ENCODE results near the gene CACNA2D4.

Gene CACNA2D4

GRCh38 chr12:1875608-1876007 is 42.8 kb downstream of the CACNA2D4 start:
- TF ChIP-seq CTCF (IDR thresholded peaks at IDR 0.05; ENCODE audit: control insufficient read depth, insufficient read depth, low read depth, low read length, missing control alignments) = no peak
- H3K4me3 ChIP-seq (ENCODE audit: control insufficient read depth, low read depth, low read length) = no peak overlapping the region
- no peak for DNase-seq (ENCODE audit: low read depth)

DNA sequence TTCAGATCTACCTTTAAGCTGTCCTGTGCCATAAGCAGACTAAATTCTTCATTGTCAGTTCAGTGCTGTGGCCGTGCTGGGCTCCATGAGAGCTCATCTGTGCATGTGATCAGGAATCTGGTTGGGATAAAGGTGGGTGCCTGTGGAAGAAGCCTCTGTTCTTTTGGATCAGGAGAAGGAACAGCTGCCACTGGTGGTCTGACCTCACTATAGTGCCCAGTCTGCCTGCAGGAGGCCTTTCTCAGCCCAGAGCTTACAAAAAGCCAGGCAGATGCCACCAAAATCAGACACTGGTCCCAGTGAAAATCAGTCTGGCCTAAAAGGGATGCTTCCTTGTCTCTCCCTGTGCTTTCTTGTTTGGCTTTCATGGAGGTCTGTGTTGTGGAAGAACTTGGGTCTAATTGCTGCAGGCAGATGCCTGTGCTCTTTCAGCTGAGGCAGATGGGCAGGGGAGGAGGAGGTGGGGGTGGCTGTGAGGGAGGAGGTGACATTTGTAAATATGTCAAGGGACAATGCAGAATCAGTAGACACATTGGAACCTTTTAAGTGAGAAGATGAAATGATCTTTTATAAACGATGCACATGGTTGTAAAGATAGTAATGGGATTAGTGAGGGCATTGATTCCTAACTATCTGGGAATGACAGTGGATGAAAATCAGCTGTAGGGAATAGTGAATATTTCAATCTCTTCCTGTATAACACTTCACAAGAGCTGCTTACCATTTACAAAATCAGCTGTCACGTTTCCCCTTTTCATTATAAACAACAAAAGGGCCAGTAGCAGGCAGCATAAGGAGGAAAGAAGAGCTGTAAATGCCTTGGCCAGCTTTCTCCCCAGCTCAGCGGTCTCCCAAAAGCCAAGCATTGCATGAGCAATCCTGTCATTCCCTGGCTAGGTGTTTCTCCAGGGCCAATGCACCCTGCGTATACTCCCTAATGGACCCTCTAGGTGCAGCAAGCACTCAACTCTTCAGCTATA is 44.6 kb downstream of the CACNA2D4 start:
- no peak for DNase-seq (ENCODE audit: low read depth)
- TF ChIP-seq CTCF (IDR thresholded peaks at IDR 0.05; ENCODE audit: control insufficient read depth, insufficient read depth, low read depth, low read length, missing control alignments) = no peak
- H3K4me3 ChIP-seq (ENCODE audit: control insufficient read depth, low read depth, low read length) = no peak overlapping the region

DNA sequence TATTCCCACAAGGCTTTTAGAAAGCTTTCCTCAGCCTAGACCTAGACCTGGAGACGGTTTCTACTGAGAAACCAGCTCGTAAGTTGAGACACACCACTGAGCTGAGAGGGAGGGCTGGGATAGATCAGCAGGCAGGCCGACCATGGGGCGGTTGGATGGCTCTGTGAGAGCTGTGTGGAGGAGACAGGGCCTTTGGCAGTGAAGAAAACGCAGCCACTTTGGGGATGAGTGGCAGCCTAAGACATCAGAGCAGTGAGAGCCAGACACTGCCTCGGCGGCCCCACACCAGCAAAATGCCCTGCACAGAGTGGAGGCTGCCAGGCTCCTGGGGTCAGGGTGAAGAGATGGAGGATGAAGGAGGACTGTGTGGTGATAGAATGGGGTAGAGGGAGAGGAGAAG is 46.0 kb downstream of the CACNA2D4 start:
- DNase-seq (ENCODE audit: low read depth) = no peak
- TF ChIP-seq CTCF (IDR thresholded peaks at IDR 0.05; ENCODE audit: control insufficient read depth, insufficient read depth, low read depth, low read length, missing control alignments) = no peak
- H3K4me3 ChIP-seq (ENCODE audit: control insufficient read depth, low read depth, low read length) = no peak overlapping the region

DNA sequence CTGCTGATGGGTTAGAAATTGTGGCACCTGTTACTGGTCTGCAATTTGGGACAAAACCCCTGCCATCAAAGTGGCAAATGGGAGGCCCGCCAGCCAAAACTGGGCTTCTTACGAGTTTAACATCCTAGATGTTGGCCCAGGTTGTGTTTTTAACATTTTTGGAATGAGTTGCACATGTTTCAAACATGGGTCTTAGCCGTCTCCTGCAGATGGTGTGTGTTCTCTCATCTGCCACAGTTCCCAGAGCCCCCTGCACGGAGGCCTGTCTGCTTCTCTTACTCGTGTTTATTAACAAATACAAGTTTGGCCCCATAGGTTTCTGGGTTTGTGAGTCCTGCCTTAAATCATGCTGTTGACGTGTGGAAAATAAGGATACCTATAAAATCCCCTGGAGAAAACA is 46.5 kb downstream of the CACNA2D4 start:
- no peak for TF ChIP-seq CTCF (IDR thresholded peaks at IDR 0.05; ENCODE audit: control insufficient read depth, insufficient read depth, low read depth, low read length, missing control alignments)
- H3K4me3 ChIP-seq (ENCODE audit: control insufficient read depth, low read depth, low read length) = no peak overlapping the region
- no peak for DNase-seq (ENCODE audit: low read depth)

- TF ChIP-seq CTCF (IDR thresholded peaks at IDR 0.05; ENCODE audit: control insufficient read depth, insufficient read depth, low read depth, low read length, missing control alignments) = no peak
- DNase-seq (ENCODE audit: low read depth) = no peak
- H3K4me3 ChIP-seq (ENCODE audit: control insufficient read depth, low read depth, low read length) = no peak overlapping the region
Measured at GRCh38 chr12:1870998-1871917, 47.2 kb downstream of the CACNA2D4 start.

GRCh38 chr12:1870086-1870485 is 48.4 kb downstream of the CACNA2D4 start:
- no peak overlapping the region for H3K4me3 ChIP-seq (ENCODE audit: control insufficient read depth, low read depth, low read length)

More at GRCh38 chr12:1870086-1870485, 48.4 kb downstream of the CACNA2D4 start:
- TF ChIP-seq CTCF (IDR thresholded peaks at IDR 0.05; ENCODE audit: control insufficient read depth, insufficient read depth, low read depth, low read length, missing control alignments) = no peak
- DNase-seq (ENCODE audit: low read depth) = no peak

Data from AG09309 (cell line).